ENCODE results near the gene TMEM190.

DNA sequence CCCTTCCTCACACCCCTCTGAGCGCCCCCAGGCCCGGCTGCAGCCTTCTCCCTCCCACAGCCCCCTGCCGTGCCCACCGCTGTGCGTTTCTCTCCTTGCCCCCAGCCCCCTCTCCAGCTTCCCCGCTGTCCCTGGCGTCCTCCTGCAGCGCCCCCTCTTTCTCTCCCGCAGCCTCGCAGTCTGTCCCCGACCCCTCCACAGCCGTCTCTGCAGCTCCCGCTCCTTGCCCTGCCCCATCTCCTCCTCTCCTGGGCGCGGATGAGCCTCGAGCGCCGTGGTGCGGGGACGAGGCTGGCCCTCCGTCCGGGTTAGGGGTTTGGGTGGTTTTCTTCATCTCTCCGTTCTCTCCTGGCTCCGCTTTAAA, 35.9 kb upstream of the TMEM190 start:
- TF ChIP-seq POLR2AphosphoS5 (IDR thresholded peaks at IDR 0.05) (no peak), POLR2A (IDR thresholded peaks at IDR 0.05) (no peak)

Data from sigmoid colon (tissue), 4 donors.